C4-2B (cell line): ENCODE results near the gene NUMB.

Source experiments
- CTCF ChIP-seq: fragments of 450-650 bp; conservative IDR thresholded peaks from 2 replicates; pipeline ENCODE4 v1.5.1; 2017; ENCODE audit warnings: mild to moderate bottlenecking
- ZFX ChIP-seq: fragments of 450-650 bp; IDR thresholded peaks from 2 replicates; pipeline ENCODE4 v1.6.1; 2017

GRCh38 chr14:73258076-73258475, 200.3 kb downstream of the NUMB start:
- no peak for TF ChIP-seq CTCF
- TF ChIP-seq ZFX: no peak
